NCI-H69 (cell line): ENCODE results near the gene TMEM183A.
A peak's percentile ranks its signal among the peaks of the same experiment; 100 is the strongest.

Experiments used
- DNase-seq: peaks from one replicate; lab custom pipeline; 2025; lab: John Stamatoyannopoulos, UW

TMEM183A gene

GRCh38 chr1:203072002-203072602 lies 64.9 kb downstream of the TMEM183A start:
- DNase-seq: peak; percentile 36

- DNase-seq: no peak
Observed at GRCh38 chr1:203072911-203073310, 65.7 kb downstream of the TMEM183A start.

GRCh38 chr1:203073469-203073868 lies 66.3 kb downstream of the TMEM183A start:
- no peak for DNase-seq
